ENCODE measurements around the gene NHERF1. TPM values are rescaled to one million over a fixed set of nuclear protein-coding genes. Genes with fewer than 3 reads are reported as not detected.

Gene NHERF1
- total RNA-seq, 2 experiments from 2014 or later: 73.2 to 116 TPM

- Histone ChIP-seq H2AFZ (ENCODE audit: low read length) (no peak overlapping the region), H3K36me3 (ENCODE audit: insufficient read depth, low read length) (peaks cover 9% of the 10 kb centered on the region; the same call in 1 of the 2 replicates), H3K9me2 (ENCODE audit: insufficient read depth, low read length) (no peaks in the 10 kb centered on the region), H3K9me3 (ENCODE audit: low read length) (no peaks in the 10 kb centered on the region), H3K4me2 (ENCODE audit: low read length) (no peak overlapping the region), H3K4me3 (ENCODE audit: low read depth, low read length, poor library complexity, severe bottlenecking) (no peak overlapping the region), H3K4me1 (ENCODE audit: insufficient read depth, low read length, poor library complexity, severe bottlenecking) (peaks cover 8% of the 10 kb centered on the region), H3K27ac (ENCODE audit: low read depth, low read length, poor library complexity, severe bottlenecking) (no peak overlapping the region), H4K20me1 (ENCODE audit: insufficient read depth, low read length) (no peaks in the 10 kb centered on the region), H3K79me2 (ENCODE audit: insufficient read depth, low read depth, low read length) (no peaks in the 10 kb centered on the region)
- DNase-seq (ENCODE audit: low spot score): no peak
- ChIA-PET POLR2A (interaction anchor here (0.5 kb wide), 1 partner anchor 94 kb away, joined by 4 read pairs; no protein-coding TSS in a partner anchor), CTCF (ENCODE audit: unreplicated experiment) (no interaction called here)
- TF ChIP-seq EZH2phosphoT487 (IDR thresholded peaks at IDR 0.05; ENCODE audit: borderline replicate concordance, low read depth, low read length): no peak
- TF ChIP-seq, protein P1, sequence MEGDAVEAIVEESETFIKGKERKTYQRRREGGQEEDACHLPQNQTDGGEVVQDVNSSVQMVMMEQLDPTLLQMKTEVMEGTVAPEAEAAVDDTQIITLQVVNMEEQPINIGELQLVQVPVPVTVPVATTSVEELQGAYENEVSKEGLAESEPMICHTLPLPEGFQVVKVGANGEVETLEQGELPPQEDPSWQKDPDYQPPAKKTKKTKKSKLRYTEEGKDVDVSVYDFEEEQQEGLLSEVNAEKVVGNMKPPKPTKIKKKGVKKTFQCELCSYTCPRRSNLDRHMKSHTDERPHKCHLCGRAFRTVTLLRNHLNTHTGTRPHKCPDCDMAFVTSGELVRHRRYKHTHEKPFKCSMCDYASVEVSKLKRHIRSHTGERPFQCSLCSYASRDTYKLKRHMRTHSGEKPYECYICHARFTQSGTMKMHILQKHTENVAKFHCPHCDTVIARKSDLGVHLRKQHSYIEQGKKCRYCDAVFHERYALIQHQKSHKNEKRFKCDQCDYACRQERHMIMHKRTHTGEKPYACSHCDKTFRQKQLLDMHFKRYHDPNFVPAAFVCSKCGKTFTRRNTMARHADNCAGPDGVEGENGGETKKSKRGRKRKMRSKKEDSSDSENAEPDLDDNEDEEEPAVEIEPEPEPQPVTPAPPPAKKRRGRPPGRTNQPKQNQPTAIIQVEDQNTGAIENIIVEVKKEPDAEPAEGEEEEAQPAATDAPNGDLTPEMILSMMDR (conservative IDR thresholded peaks at IDR 0.05; ENCODE audit: low read length): no peak
- BruUV-seq (replicated peaks): no TSS peak
- intact Hi-C loops (cut with micrococcal nuclease; ENCODE audit: unreplicated experiment): no loop called here
Observed at GRCh38 chr17:74795327-74796020, 47.0 kb downstream of the NHERF1 start.

GRCh38 chr17:74796211-74796610 lies 47.8 kb downstream of the NHERF1 start:
- Histone ChIP-seq H2AFZ (ENCODE audit: low read length) (no peak overlapping the region), H3K4me3 (ENCODE audit: low read depth, low read length, poor library complexity, severe bottlenecking) (no peak overlapping the region), H3K36me3 (ENCODE audit: insufficient read depth, low read length) (peaks cover 9% of the 10 kb centered on the region; the same call in 1 of the 2 replicates), H3K9me2 (ENCODE audit: insufficient read depth, low read length) (no peaks in the 10 kb centered on the region), H3K4me2 (ENCODE audit: low read length) (no peak overlapping the region), H3K27ac (ENCODE audit: low read depth, low read length, poor library complexity, severe bottlenecking) (no peak overlapping the region), H3K4me1 (ENCODE audit: insufficient read depth, low read length, poor library complexity, severe bottlenecking) (peaks cover 2% of the 10 kb centered on the region), H4K20me1 (ENCODE audit: insufficient read depth, low read length) (no peaks in the 10 kb centered on the region), H3K9me3 (ENCODE audit: low read length) (no peaks in the 10 kb centered on the region), H3K79me2 (ENCODE audit: insufficient read depth, low read depth, low read length) (no peaks in the 10 kb centered on the region)
- intact Hi-C loops (cut with micrococcal nuclease; ENCODE audit: unreplicated experiment): no loop called here
- POLR2A ChIA-PET: interaction anchor here (0.6 kb wide), 1 partner anchor 56 kb away, joined by 4 read pairs; no protein-coding TSS in a partner anchor
- BruUV-seq (replicated peaks): no TSS peak
- TF ChIP-seq EZH2phosphoT487 (IDR thresholded peaks at IDR 0.05; ENCODE audit: borderline replicate concordance, low read depth, low read length): no peak
- TF ChIP-seq, protein P1 (conservative IDR thresholded peaks at IDR 0.05; ENCODE audit: low read length): no peak
- CTCF ChIA-PET (ENCODE audit: unreplicated experiment): no interaction called here
- DNase-seq (ENCODE audit: low spot score): no peak

DNA sequence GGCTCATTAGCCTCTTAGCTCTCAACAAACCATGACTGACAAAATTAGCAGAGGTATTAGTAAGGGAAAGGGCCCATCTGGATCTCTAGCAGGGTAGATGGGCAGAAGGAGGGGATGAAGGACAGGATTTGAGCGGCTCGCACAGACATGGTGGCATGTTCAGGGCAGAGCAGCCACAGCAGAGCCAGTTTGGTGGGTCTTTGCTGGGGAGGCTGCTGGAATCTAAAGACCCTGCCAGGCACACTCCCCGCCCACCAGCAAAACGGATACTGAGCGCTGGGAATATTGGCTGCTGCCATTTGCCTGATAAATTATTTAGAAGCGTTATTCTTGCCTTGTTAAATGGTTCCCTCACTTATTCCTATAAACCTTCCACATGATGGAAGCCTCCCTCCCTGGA lies 48.4 kb downstream of the NHERF1 start:
- Histone ChIP-seq H3K4me3 (ENCODE audit: low read depth, low read length, poor library complexity, severe bottlenecking) (no peak overlapping the region), H2AFZ (ENCODE audit: low read length) (no peak overlapping the region), H3K27ac (ENCODE audit: low read depth, low read length, poor library complexity, severe bottlenecking) (no peak overlapping the region), H3K4me1 (ENCODE audit: insufficient read depth, low read length, poor library complexity, severe bottlenecking) (no peaks in the 10 kb centered on the region), H3K9me2 (ENCODE audit: insufficient read depth, low read length) (no peaks in the 10 kb centered on the region), H3K36me3 (ENCODE audit: insufficient read depth, low read length) (peaks cover 9% of the 10 kb centered on the region; the same call in 1 of the 2 replicates), H3K79me2 (ENCODE audit: insufficient read depth, low read depth, low read length) (no peaks in the 10 kb centered on the region), H3K9me3 (ENCODE audit: low read length) (no peaks in the 10 kb centered on the region), H3K4me2 (ENCODE audit: low read length) (no peak overlapping the region), H4K20me1 (ENCODE audit: insufficient read depth, low read length) (no peaks in the 10 kb centered on the region)
- TF ChIP-seq, protein P1 (conservative IDR thresholded peaks at IDR 0.05; ENCODE audit: low read length): no peak
- no peak for TF ChIP-seq EZH2phosphoT487 (IDR thresholded peaks at IDR 0.05; ENCODE audit: borderline replicate concordance, low read depth, low read length)
- DNase-seq (ENCODE audit: low spot score): no peak
- no TSS peak for BruUV-seq (replicated peaks)
- intact Hi-C loops (cut with micrococcal nuclease; ENCODE audit: unreplicated experiment): no loop called here
- CTCF ChIA-PET (ENCODE audit: unreplicated experiment): interaction anchor here (0.6 kb wide), 1 partner anchor 76 kb away, joined by 3 read pairs; no protein-coding TSS in a partner anchor
- POLR2A ChIA-PET: no interaction called here

Data from OCI-LY7 (cell line).